GM12878 (cell line): Measurements from ENCODE around the gene IRF4. TPM values are rescaled to one million over a fixed set of nuclear protein-coding genes. Genes with fewer than 3 reads are reported as not detected.

ENCODE experiments used
- ATAC-seq: fragments of 200-7000 bp; cut with Tn5 transposase; 3 replicates; pipeline ENCODE4 v1.9.1; 2020; ENCODE audit warnings: mild to moderate bottlenecking, moderate library complexity
- BruUV-seq: library from RNA; stranded (reverse); fragments of 400-500 nt; replicated peaks from 2 replicates; lab custom pipeline; 2021; lab: Mats Ljungman, UMichigan
- CTCF ChIA-PET: fragments of 300-600 bp; sonication (Branson Sonifier 250); formaldehyde crosslinking; extraction: SDS; loops from one replicate; lab custom pipeline; 2021; ENCODE audit warnings: inconsistent platforms; lab: Yijun Ruan, JAX
- POLR2A ChIA-PET: fragments of 350-600 bp; formaldehyde crosslinking; extraction: SDS; loops from one replicate; lab custom pipeline; 2021; ENCODE audit warnings: inconsistent platforms; lab: Charles Lee
- RAD21 ChIA-PET: fragments of 300-600 bp; sonication (Branson Sonifier 250); formaldehyde crosslinking; loops from one replicate; lab custom pipeline; 2023; ENCODE audit warnings: antibody characterized with exemption; ENCODE audit not compliant: unreplicated experiment; lab: Charles Lee
- SMC1A ChIA-PET: fragments of 300-600 bp; sonication (Branson Sonifier 250); formaldehyde crosslinking; loops from one replicate; lab custom pipeline; 2023; ENCODE audit not compliant: unreplicated experiment, uncharacterized antibody; lab: Charles Lee
- DNase-seq: peaks from one replicate; pipeline ENCODE4 v3.0.0-alpha.2; 2011; ENCODE audit warnings: low read depth, low spot score
- FAIRE-seq: peaks from 3 replicates; lab custom pipeline; 2011; peaks lifted over from hg19 to GRCh38; lab: Jason Lieb, UNC
- H2AFZ ChIP-seq: 2 replicates; pipeline ENCODE4 v1.6.0; 2011; ENCODE audit warnings: low read depth, low read length, control low read depth; ENCODE audit not compliant: control insufficient read depth
- H3K27ac ChIP-seq: 2 replicates; pipeline ENCODE4 v1.5.1; 2011; ENCODE audit warnings: control low read depth; ENCODE audit not compliant: control insufficient read depth, insufficient read depth
- H3K27me3 ChIP-seq, 2 experiments: replicated peaks in 1 of 2; 2 replicates each; pipeline versions ENCODE4 v1.6.0 to v1.6.1; 2011; ENCODE audit warnings: low read length in 1 of 2; ENCODE audit not compliant: control insufficient read depth in 2 of 2, insufficient read depth in 2 of 2
- H3K36me3 ChIP-seq, 2 experiments: 2 replicates each; pipeline ENCODE4 v1.5.1; 2011; ENCODE audit warnings: low read length in 1 of 2; ENCODE audit not compliant: control insufficient read depth in 2 of 2, insufficient read depth in 2 of 2
- H3K4me1 ChIP-seq: 2 replicates; pipeline ENCODE4 v1.6.1; 2011; ENCODE audit warnings: mild to moderate bottlenecking, low read length, moderate library complexity, mixed read lengths; ENCODE audit not compliant: control insufficient read depth, insufficient read depth
- H3K4me2 ChIP-seq: 2 replicates; pipeline ENCODE4 v1.6.0; 2011; ENCODE audit warnings: control low read depth; ENCODE audit not compliant: control insufficient read depth, insufficient read depth
- H3K4me3 ChIP-seq: fragments of 200-600 bp; sonication (generic); 2 replicates; pipeline ENCODE4 v1.5.1; 2016
- H3K79me2 ChIP-seq: 2 replicates; pipeline ENCODE4 v1.6.0; 2011; ENCODE audit warnings: low read length; ENCODE audit not compliant: control insufficient read depth, insufficient read depth
- H3K9ac ChIP-seq: 2 replicates; pipeline ENCODE4 v1.8.0; 2011; ENCODE audit warnings: low read length, control low read depth, mixed read lengths; ENCODE audit not compliant: control insufficient read depth, insufficient read depth
- H3K9me3 ChIP-seq: replicated peaks from 3 replicates; pipeline ENCODE4 v1.5.1; 2011; ENCODE audit warnings: mild to moderate bottlenecking, low read length; ENCODE audit not compliant: control insufficient read depth, insufficient read depth
- H4K20me1 ChIP-seq: 2 replicates; pipeline ENCODE4 v1.6.0; 2011; ENCODE audit not compliant: control insufficient read depth, insufficient read depth
- ESRRA ChIP-seq: IDR thresholded peaks from 2 replicates; pipeline ENCODE4 v1.6.1; 2012; ENCODE audit warnings: mild to moderate bottlenecking, low read length, improper control_type of control experiment
- MYC ChIP-seq: IDR thresholded peaks from 2 replicates; pipeline ENCODE4 v1.6.1; 2011; ENCODE audit warnings: mild to moderate bottlenecking, low read length, moderate library complexity, inconsistent platforms; ENCODE audit not compliant: insufficient read depth, insufficient replicate concordance, insufficient read length, severe bottlenecking
- NRF1 ChIP-seq: conservative IDR thresholded peaks from 2 replicates; pipeline ENCODE4 v1.6.1; 2011; ENCODE audit warnings: mild to moderate bottlenecking, low read depth, low read length, improper control_type of control experiment
- WGBS: methylation state at CpG from one replicate; pipeline ENCODE4 v1.1.6; 2016; ENCODE audit warnings: low lambda C conversion rate; ENCODE audit not compliant: insufficient replicate concordance, insufficient coverage; ENCODE audit errors: missing lambda C conversion rate; 5-methylcytosine and 5-hydroxymethylcytosine counted together
- in situ Hi-C: fragments of 300-500 bp; cut with MboI; formaldehyde crosslinking; loops from 9 replicates; pipeline ENCODE4 v1.14.3; 2018; ENCODE audit warnings: mixed read lengths
- intact Hi-C: fragments of 100-400 bp; cut with micrococcal nuclease; formaldehyde crosslinking; loops from one replicate; pipeline ENCODE4 v1.14.2; 2022; ENCODE audit not compliant: unreplicated experiment
- polyA plus RNA-seq, 11 experiments: library from polyadenylated mRNA; depleted of rRNA in 4 of 11; unstranded in 6 of 11; stranded (reverse) in 5 of 11; fragments of >200 nt; fragmentation: Nextera tagmentation in 4 of 11; fragmentation: Illumina TruSeq in 1 of 11; extraction: Ambion mirVana in 4 of 11; extraction: Trizol in 1 of 11; gene quantifications; 1 replicate in 1 of 11; 2 replicates in 10 of 11; pipeline versions ENCODE4 v1.2.1 to v1.2.3, GENCODE V29; 2011 to 2016; ENCODE audit warnings: inconsistent platforms in 2 of 11, missing spikeins in 2 of 11, low read depth in 1 of 11
- total RNA-seq, 4 experiments: library from RNA; depleted of rRNA in 3 of 4; stranded (reverse); fragments of >200 nt in 3 of 4; fragmentation: Illumina TruSeq in 1 of 4; extraction: Trizol in 1 of 4; gene quantifications; 2 replicates each; pipeline versions ENCODE4 v1.2.1 to v1.2.3, GENCODE V29; 2013 to 2021
- TF ChIP-seq, protein P1 (sequence below): IDR thresholded peaks from 2 replicates; pipeline ENCODE4 v1.6.1; 2011; ENCODE audit warnings: borderline replicate concordance, low read depth, mild to moderate bottlenecking, moderate library complexity, low read length; ENCODE audit not compliant: insufficient read depth, poor library complexity, severe bottlenecking

Gene IRF4
- total and polyA plus RNA-seq, 10 of the 15 experiments (the other 5 are each of a cell fraction or from before 2014, with no cell fraction given) = 50.0 to 495 (median 257) TPM

DNA sequence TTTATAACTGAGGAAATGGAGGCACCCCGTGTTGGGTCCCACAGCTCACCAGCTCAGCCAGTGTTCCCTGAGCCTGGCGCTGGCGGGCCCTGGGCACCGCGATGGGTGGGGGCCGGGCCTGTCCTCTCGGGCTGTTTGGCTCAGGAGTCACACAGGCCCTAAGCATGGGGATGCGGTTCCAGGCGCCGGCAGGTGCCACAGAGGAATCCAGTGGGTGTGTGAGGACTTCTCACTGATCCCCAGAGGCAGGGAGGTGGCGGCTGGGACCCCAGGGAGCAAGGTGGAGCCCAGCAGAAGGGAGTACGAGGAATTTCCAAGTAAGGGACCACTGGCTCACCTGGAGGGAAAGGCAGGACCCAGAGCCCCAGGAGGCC, 57.5 kb downstream of the IRF4 start:
- Histone ChIP-seq H4K20me1 (no peaks in the 10 kb centered on the region), H3K27me3 (0 out of 4 replicates have a peak, but pooled peaks cover 0 to 5% of the 10 kb centered on the region in 2 experiments), H3K4me3 (no peak overlapping the region)
- 88% methylated on average over 10 of the region's 12 CpGs for WGBS
- in situ Hi-C loops = no loop called here
- FAIRE-seq = no peak
- BruUV-seq = no TSS peak
- ATAC-seq = no peak
- TF ChIP-seq NRF1 (no peak), MYC (no peak), ESRRA (no peak)
- TF ChIP-seq, protein P1, sequence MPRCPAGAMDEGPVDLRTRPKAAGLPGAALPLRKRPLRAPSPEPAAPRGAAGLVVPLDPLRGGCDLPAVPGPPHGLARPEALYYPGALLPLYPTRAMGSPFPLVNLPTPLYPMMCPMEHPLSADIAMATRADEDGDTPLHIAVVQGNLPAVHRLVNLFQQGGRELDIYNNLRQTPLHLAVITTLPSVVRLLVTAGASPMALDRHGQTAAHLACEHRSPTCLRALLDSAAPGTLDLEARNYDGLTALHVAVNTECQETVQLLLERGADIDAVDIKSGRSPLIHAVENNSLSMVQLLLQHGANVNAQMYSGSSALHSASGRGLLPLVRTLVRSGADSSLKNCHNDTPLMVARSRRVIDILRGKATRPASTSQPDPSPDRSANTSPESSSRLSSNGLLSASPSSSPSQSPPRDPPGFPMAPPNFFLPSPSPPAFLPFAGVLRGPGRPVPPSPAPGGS = no peak
- TF ChIP-seq, all 136 proteins: peak for 0
- POLR2A ChIA-PET = no interaction called here
- no peaks in the 10 kb centered on the region for H3K79me2 ChIP-seq
- intact Hi-C loops = no loop called here
- RAD21 ChIA-PET = no interaction called here
- SMC1A ChIA-PET = no interaction called here
- H3K9me3 ChIP-seq = no peaks in the 10 kb centered on the region; the same call in 2 of the 3 replicates
- H3K27ac ChIP-seq = no peak overlapping the region
- H3K9ac ChIP-seq = no peak overlapping the region
- H3K4me2 ChIP-seq = no peak overlapping the region
- CTCF ChIA-PET = no interaction called here
- H3K36me3 ChIP-seq = no peaks in the 10 kb centered on the region
- H3K4me1 ChIP-seq = peaks cover 10% of the 10 kb centered on the region; the same call in 1 of the 2 replicates
- DNase-seq = no peak
- no peak overlapping the region for H2AFZ ChIP-seq
